ELR (cell line): ENCODE data around the gene SNX11.

Experiments used
- DNase-seq: peaks from one replicate; pipeline ENCODE4 v3.0.0-alpha.2; 2015; ENCODE audit warnings: low read depth

Gene SNX11

DNA sequence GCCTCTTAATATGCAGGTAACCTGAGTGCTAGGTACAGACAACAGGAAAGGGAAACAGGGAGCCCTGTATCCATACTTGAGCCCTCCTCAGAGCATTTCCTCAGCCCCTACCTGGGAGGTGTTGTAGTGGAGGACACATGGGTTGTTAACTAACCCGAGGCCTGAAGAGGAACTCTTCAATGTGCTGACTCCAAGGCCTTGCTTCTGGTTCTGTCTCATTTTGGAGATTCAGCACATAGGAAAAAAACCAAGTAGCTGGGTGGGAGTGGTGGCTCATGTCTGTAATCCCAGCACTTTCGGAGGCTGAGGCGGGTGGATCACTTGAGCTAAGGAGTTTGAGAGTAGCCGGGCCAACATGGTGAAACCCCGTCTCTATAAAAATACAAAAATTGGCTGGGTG is 24.8 kb downstream of the SNX11 start:
- no peak for DNase-seq

DNA sequence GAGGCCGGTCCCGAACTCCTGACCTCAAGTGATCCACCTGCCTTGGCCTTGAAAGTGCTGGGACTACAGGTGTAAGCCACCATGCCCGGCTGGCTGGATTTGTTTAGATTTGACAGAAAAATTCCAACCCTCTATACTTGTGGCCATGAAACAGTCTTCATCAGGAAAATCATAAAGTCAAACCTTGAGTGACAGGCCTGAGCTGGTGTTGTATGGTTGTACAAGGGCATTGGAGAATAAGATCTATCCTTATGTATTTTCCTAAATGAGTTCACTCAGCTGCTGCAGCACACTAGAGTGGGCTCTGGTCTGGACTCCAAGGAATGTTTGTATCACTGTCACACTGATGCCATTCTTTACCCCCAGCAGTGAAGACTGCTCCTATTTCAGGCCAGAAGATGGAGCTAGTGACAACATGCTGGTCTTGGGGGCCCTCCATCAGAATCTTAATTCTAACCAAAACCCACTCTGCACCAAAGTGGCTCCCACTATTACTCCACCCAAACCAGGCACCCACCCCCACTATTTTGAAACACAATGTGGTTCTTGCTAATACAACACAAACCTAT is 27.4 kb downstream of the SNX11 start:
- no peak for DNase-seq

DNA sequence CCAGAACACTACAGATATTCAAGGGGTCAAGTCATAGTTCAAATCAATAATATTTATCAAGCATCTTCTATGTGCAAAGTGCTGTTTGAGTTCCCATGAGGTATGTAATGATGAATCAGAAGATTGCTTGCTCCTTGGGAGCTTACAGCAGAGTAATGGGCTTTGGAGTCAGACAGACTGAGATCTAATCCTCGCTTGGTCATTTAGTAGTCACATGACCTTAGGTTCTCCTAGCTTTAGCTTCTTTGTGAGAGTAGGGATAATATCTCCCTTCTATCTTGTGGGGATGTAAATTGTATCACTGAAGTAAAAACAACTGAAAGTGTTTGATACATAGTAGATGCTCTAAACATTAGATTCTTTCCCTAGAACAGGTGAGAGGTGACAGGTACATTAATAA is 30.1 kb downstream of the SNX11 start:
- DNase-seq: no peak

DNA sequence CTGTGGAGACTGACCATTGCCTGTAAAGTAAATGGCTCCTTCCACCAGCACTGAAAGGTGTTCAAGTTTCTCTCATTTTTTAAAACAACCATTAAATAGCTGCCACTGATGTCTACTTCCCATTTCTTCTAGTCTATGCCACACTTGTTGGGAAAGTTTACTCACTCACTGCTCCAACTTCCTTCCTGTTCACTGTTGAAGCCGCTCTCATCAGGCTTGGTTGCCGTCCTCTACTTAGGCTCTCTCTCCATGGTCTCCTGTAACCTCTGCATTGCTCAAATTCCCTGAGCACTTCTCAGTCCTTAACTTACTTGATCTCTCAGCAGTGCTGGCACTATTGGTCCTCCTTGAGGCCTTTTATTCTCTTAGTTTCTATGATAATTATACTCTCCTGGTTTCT is 32.4 kb downstream of the SNX11 start:
- no peak for DNase-seq

DNA sequence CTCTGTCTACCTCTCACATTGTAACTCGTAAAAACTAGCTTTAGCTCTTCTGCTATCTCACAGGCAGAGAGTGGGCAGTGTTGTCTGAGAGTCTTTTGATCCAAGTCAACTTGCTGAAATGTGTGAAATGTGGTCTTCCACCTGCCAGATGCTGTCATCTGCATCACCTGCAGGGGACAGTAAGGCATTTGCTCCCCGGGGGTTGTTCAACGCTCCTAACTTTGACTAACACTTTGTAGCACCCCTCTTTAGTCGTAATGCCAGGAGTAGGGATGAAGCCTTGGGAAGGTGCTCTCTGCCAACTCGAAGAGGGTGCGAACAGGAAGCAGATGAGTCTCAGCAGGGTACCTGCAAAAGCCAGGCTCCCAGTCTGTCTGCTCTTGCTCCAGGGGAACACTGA is 36.1 kb downstream of the SNX11 start:
- no peak for DNase-seq

DNA sequence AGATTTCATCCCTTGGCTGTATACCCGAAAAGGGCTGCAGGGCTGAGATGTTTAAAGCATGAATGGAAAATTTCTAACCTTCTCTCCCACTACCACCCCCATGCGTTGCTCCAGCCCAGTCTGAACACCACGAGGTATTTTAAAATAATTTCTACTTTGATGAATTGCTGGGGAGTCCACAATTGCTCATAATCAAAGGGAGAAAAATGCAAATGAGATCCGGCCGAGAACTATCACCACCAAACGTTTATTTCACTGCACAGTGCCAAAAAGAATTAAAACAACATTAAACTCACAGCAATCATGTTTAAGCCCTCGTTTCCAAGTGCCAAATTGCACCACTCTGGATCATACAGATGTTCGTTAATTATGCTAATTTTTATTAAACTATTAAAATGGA is 36.7 kb downstream of the SNX11 start:
- no peak for DNase-seq

DNA sequence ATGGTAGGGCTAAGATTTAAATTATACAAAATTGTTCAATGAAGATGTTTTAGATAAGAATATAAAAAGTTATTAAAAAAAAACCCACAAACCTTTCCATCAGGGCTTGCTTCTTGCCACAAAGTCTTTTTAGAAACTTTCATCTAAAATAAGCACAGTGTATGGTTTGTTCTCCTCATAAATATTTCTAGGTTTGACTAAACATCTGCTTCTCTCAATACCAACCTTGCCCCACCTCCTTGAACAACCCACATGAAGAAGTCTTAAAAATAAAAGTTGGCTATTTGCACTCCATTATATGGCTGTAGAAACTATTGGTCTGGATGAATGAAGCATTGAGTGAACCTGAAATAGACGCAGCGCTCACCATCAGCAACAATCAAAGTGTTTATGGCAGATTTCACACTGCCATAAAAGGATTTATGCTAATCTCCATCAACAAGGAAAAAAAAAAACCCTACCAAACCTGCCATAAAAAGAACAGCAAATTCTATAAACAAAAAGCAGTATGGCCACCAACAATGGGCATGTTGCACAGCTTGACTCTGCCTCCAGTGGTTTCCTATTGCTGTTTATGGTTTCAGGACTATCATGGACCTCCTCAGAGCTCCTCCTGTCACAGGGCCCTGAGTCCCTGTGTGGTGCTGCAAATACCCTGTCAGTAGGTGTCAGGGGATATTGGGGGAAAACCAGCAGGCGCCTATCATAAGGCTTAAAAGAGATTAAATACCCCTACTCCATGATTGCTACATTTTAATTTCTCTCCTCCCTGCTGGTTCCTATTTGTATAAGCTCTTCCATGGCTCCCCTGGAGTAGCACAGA is 37.6 kb downstream of the SNX11 start:
- no peak for DNase-seq

DNA sequence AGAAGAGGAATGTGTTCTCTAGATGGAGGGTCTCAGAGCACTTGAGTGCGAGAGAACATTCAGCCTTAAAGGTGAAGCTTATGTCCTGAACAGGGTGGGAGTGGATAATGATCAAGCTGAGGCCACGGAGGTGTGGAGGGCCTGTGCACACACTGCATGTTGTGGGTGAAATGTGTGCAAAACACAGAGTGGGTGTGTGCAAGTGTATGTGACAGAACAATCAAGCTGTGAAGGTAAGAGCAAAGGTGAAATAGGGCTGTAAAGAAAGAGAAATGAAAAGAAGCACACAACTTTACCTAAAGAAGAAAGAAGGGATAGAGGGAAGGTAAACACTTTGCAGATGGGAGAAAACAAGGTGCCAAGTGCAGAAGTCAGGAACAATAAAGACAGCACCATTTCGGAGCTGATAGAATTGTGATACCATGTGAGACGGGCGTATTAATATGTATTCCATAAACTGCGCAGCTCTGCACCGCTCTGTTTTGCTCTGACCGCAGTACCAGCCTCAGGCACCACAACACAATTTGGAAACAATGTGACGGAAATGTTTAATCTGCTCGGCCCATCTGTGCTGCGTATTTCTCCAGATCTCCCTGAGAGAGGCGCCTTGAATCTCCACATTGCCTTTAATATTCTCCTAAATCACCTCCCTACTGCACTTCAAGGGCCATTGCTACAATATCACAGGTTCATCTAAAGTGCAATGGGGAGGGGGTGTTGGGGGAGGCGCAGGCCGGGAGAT is 40.6 kb downstream of the SNX11 start:
- peak; percentile 31 for DNase-seq

DNA sequence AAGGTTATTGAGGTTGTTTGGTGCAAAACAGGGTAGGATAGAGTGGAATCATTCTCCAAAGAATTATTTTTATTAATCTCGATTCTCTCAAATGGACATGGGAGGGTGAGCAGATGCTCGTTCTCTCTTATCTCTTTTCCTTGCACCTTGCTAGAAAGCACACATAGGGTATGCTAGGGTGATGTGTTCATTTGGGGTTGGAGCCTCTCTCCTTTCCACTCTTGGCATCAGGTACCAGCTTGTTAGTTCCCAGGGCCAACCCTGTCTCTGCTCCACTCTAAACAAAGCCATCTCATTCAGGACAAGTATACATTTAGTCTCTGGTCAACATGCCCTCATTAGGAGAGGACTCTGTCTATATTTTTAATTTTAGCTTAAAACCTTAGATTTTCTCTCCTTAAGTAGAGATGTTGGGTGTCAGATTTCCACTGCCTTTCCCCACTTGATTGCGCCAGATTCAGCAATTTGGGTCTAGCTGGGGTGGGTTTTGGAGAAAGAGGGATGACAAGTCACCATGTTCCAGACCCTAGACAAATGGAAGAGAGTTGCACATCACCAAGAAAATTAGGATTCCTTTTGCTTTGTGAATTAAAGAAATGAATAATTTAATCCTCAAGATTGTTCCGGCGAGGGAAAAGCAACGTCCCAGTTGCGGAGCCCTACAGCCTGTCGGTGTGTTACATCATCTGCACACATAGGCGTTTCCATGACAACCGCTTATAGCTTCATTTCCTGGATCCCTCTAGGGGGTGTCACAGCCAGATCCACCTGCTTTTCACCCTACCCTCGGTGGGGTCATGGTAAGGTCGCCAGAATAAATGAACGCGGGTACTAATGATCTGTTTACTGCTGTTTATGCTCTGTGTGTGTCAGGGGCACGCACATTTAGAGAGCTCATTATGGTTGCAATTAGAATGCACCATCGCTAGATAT is 41.6 kb downstream of the SNX11 start:
- no peak for DNase-seq

DNA sequence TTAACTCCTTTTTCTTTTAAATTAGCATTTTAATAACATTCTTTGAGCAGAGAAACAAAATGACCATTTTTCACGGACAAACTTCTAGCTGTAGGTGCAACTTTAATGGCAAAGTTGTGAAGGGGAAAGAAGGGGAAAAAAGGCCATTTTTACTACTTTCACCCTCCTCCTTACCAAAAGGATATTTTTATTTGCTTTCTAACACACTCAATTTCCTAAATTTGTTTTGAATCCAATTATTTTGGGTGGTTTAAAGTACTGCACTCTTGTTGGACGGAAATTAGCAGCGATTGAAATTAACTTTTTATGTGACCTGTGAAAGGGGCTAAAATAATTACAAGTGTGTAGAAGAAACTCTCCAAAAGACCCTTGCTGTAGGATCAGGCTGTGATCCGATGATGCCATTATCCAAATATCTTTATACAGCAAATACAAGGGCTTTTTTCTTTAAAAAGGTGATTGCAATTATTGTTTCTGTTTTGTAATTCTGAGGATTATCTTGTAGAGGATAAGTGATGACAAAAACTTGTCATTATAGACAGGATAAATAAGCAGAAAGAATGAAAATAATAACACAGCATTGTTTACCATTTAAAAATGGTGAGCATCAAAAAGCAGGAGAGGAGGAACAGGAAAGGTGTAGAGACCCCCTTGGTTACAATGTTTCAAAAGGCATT is 42.4 kb downstream of the SNX11 start:
- no peak for DNase-seq

DNA sequence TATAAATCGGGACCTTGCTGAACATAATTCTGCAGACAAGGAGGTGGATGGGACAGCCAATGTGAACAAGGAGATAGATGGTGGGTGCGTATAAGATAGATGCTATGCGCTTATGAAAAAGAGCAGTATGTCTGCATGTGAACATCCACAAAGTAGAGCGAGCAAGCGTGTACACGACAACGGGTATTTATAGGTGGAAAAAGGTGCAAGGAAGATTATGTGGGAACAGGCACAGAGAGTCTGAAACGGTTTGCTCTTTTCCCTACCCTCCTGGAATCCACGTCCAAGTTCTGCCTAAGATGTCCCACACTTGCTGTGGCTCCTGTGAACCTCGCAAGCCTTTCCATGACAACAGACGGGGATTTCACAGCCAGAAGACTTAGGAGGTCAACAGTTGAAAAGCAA is 43.0 kb downstream of the SNX11 start:
- DNase-seq: no peak

DNA sequence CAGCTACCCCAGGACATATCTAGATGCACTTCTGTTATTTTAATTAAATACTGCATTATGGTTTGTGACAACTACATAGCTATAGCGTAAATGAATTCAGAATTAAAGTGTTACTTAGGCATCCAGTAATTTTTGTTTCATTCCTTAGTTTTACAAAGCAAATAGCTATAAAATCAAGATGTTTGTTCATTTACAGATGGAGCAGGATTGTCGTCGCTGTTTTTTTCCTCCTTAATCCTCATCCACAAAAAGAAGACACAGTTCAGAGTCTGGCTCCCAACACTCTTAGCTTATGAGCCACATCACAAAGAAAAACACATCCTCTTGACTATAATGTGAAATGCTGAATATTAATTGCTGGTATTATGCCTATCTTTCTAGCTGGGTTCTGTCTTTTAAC is 43.7 kb downstream of the SNX11 start:
- DNase-seq: no peak

DNA sequence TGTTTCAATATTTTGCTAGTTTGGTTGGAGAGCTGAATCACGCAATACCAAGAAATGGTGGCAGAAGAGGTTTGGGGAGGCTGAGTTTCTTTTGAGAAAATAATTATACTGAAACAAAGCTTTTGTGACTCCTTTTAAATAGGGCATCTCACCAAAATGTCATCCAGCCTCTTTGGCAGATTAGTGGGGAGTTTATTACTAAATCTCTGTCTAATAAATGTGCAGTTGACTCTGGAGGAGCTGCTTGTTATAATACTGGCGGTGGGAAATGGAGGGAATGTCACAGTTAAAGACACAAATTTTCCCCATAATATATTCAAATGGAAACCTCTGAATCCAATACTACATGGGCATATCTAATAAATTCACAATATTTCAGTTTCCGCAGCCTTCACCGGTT is 44.7 kb downstream of the SNX11 start:
- DNase-seq: no peak

DNA sequence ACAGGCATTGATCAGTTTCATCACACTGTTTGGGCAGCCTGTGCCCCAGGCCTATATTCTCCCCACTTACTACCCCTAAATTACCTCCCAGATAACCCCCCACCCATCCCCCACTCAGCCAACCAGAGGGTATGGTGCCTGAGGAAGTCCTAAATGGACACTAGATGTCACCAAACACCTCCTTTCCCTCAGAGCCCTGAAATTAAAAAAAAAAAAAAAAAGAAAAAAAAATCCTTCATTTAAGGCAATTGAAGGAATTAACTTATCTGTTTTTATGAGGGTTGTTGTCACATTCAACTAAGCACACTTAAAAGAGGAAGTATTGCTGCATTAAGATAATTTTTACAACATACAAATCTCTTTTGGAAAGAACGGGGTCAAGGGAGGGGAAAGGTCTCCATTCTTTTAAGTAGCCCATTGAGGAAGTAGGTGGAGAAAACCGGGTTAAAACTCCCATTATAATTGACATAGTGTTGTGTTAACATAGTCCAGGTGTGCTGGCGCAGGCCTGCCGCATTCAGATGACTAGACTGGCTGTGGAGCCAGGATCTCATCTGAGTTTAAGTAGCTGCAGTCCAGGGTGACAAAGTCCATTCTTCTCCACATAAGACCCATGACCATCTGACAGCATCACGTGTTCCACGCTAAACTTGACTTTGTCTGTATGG is 46.3 kb downstream of the SNX11 start:
- peak; percentile 76 for DNase-seq

DNA sequence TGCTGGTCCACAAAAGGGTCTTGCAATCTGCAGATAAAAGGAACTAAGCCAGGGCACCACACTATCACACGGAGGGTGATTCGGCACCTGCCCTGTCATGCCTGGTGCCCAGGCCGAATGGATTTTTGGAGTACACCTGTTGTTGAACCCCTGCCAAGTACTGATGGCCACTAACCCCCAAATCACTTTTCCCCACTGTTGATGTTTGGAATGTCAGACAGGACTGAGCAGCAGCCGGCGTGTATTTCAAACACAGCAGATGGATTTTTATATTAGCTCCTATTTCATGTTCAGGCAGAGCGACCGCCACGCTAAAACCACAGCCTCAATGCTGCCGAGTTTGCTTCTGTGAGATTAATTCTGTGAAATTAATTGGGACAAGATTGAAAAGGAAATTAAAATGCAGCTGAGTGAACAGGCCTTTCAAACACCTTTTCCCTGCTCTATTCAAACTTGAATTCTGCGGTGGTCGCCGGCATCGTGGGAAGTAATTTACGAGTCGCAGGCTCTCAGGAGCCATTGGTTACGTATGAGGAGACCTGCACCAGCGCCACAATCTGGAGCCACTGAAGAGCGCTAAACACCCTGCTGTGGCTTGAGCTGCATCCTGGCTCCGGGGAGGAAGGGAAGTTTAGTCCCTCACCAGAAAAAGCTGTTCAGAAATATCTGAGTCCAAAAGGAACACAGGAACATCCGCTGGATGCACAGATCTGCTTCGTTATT is 48.5 kb downstream of the SNX11 start:
- no peak for DNase-seq

DNA sequence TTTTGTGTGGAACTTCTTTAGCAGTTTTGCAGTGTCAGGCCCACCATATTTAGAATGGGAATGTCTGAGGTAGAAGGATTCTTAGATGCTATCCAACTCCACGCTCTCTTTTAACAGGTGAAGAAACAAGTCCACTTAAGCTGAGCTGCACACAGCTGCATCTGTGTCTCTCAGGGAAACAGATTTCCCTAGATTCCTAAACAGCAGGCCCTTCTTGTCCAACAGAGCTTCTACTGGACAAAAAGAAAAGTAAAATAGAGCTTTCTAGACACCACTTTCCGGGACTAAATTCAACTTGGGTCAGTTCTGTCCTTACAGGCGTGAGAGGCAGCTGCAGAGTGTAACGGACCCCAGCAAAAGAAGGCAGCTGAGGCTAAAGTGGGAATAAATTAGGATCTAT is 51.7 kb downstream of the SNX11 start:
- no peak for DNase-seq

DNA sequence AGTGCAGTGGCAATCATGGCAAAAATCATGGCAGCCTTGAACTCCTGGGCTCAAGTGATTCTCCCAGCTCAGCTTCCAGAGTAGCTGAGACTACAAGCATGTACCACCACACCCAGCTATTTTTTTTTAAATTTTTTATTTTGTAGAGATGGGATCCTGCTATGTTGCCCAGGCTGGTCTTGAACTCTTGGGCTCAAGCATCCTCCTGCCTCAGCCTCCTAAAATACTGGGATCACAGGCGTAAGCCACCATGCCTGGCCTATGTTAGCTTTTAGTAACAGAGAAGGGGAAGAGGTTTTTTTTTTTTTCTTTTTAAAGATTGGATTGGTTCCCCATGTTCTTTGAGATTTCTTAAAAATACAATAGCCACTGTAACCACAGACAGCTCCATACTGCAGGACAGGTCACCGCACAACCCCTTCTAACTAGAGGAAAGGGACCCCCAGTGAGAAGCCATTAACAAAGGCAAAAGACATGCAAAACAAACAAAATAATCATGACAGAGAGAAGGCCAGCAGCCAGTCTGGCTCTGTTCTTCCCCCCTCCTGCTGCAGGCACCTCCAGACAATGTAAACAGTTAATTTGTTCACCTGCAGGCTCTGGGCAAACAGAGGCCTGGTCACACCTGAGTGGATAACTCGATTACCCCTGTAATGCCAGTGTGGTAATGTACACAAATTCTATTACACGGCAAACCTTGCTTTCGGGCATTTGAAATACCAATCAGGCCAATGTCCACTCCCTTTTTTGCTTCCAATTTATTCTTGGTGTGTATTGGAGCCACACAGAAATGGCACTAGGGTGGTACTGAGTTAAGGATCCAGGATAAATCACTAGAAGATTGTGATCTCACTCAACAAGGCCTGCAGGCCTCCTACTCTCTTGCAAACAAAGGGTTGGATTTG is 52.9 kb downstream of the SNX11 start:
- DNase-seq: no peak

DNA sequence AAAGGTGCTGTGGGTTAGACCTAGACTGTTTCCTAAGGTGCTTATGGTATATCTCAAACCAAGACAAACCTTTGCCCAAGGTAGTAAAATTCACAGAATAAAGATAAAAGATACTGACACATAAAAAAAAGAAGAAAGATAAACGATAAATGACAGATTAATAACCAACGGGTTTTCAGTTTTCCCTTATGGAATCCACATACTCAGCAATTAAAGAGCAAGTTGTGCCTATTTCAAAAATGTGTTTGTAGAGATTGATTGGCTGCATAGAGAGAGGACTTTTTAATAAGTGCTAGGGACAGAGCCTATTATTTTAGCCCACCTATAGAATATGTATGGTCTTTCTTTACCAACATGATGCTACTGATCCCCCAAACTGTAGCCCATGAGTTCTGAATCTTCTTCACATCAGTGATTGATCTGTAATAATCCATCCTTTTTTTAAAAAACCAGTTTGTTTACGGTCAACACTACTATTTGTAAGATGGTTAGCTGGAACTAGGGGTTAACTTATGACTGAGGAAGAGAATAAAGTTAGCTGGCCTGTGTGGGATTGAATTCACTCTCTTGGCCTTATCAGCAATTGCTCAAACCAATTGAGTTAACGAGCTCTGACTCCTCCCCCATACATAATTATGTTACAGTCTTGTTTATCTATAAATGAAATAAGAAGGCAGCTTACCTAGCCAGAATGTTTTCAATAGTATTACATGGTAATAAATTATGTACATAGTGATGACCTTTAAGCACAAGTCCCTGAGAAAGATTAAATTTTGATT is 53.8 kb downstream of the SNX11 start:
- no peak for DNase-seq
